Heart left ventricle (tissue), 13 donors: ENCODE results near the gene ACD.

Source experiments
- CTCF ChIP-seq, 12 donors: fragments of 200-600 bp; sonication (generic) in 4 of 12; IDR thresholded peaks; one replicate each; pipeline versions ENCODE4 v1.5.0 to v1.8.0; 2018 to 2022; ENCODE audit warnings: antibody characterized with exemption in 12 of 12, mild to moderate bottlenecking in 5 of 12
- POLR2A ChIP-seq, 2 donors: fragments of 450-650 bp; IDR thresholded peaks; one replicate each; pipeline ENCODE4 v1.6.1; 2017; ENCODE audit warnings: antibody characterized with exemption in 2 of 2, mild to moderate bottlenecking in 2 of 2, moderate library complexity in 2 of 2
- donor health status: ischemic (EF 13 %, LVEDD 7.1; RV severe dilation, severe dysfunction).
- donor health status: DM: no; HTN: yes; CAD: no.
- donor health status: DM: no; HTN: no; CAD: no.
- donor health status: ischemic (EF 25% LVEDD 6.9; RV normal size, moderate dysfunction).
- donor health status: ischemic (EF 25% LVEDD 5.7; RV mildly dilated, moderate dysfunction).
- donor health status: ischemic (EF 35%, LVEDD 5.7; RV mildly dilated, moderate dysfunction).
- donor health status: nonischemic (EF 11% LVEDD 7.7; RV severe dilation, severe dysfunction).
- donor health status: DM: yes; HTN: yes; CAD: no.
- donor health status: PGD.
- donor health status: ischemic (EF 29% LVEDD 5.4; RV normal size, mild dysfunction).
- donor health status: nonischemic (EF 23%, LVEDD 6.1; RV moderate dilation, normal function).

GRCh38 chr16:67661886-67662652 is 2.0 kb upstream of the ACD start:
- TF ChIP-seq CTCF (IDR thresholded peaks at IDR 0.05): no peak
- TF ChIP-seq POLR2A (IDR thresholded peaks at IDR 0.05): no peak
